GM12878 (cell line): ENCODE data around the gene EXOC8. TPM values are rescaled to one million over a fixed set of nuclear protein-coding genes. Genes with fewer than 3 reads are reported as not detected.
A peak's percentile ranks its signal among the peaks of the same experiment; 100 is the strongest.

Experiments used
- BCL11A ChIP-seq: IDR thresholded peaks from 2 replicates; pipeline ENCODE4 v1.6.1; 2011; ENCODE audit warnings: low read depth, low read length
- CREB1 ChIP-seq: IDR thresholded peaks from 2 replicates; pipeline ENCODE4 v1.6.1; 2012; ENCODE audit warnings: low read depth, mild to moderate bottlenecking, inconsistent platforms
- ESRRA ChIP-seq: IDR thresholded peaks from 2 replicates; pipeline ENCODE4 v1.6.1; 2012; ENCODE audit warnings: mild to moderate bottlenecking, low read length, improper control_type of control experiment
- HDAC2 ChIP-seq: fragments of 200-600 bp; sonication (generic); IDR thresholded peaks from 2 replicates; pipeline ENCODE4 v1.6.1; 2017
- MEF2A ChIP-seq: IDR thresholded peaks from 2 replicates; pipeline ENCODE4 v1.6.1; 2011; ENCODE audit warnings: low read depth, mild to moderate bottlenecking, low read length, moderate library complexity; ENCODE audit not compliant: insufficient read depth
- PAX5 ChIP-seq: IDR thresholded peaks from 2 replicates; pipeline ENCODE4 v1.6.1; 2011; ENCODE audit warnings: low read depth, low read length, borderline replicate concordance
- POLR2AphosphoS5 ChIP-seq: IDR thresholded peaks from 2 replicates; pipeline ENCODE4 v1.6.1; 2011; ENCODE audit warnings: mild to moderate bottlenecking, low read length, inconsistent platforms
- RAD21 ChIP-seq: IDR thresholded peaks from 2 replicates; pipeline ENCODE4 v1.6.1; 2011; ENCODE audit warnings: mild to moderate bottlenecking, low read depth, low read length, moderate library complexity; ENCODE audit not compliant: insufficient read depth
- RCOR1 ChIP-seq: conservative IDR thresholded peaks from 2 replicates; pipeline ENCODE4 v1.6.1; 2012; ENCODE audit warnings: low read depth, low read length, improper control_type of control experiment
- RUNX3 ChIP-seq: IDR thresholded peaks from 2 replicates; pipeline ENCODE4 v1.6.1; 2012; ENCODE audit warnings: low read length, inconsistent platforms
- SIN3A ChIP-seq: IDR thresholded peaks from 2 replicates; pipeline ENCODE4 v1.6.1; 2012; ENCODE audit warnings: low read depth, low read length, improper control_type of control experiment
- TARDBP ChIP-seq: IDR thresholded peaks from 2 replicates; pipeline ENCODE4 v1.6.1; 2016; ENCODE audit warnings: borderline replicate concordance
- ZNF24 ChIP-seq: fragments of 450-650 bp; IDR thresholded peaks from 2 replicates; pipeline ENCODE4 v1.6.1; 2017; ENCODE audit warnings: antibody characterized with exemption, mild to moderate bottlenecking
- polyA plus RNA-seq, 11 experiments: library from polyadenylated mRNA; depleted of rRNA in 4 of 11; unstranded in 6 of 11; stranded (reverse) in 5 of 11; fragments of >200 nt; fragmentation: Nextera tagmentation in 4 of 11; fragmentation: Illumina TruSeq in 1 of 11; extraction: Ambion mirVana in 4 of 11; extraction: Trizol in 1 of 11; gene quantifications; 1 replicate in 1 of 11; 2 replicates in 10 of 11; pipeline versions ENCODE4 v1.2.1 to v1.2.3, GENCODE V29; 2011 to 2016; ENCODE audit warnings: inconsistent platforms in 2 of 11, missing spikeins in 2 of 11, low read depth in 1 of 11
- total RNA-seq, 4 experiments: library from RNA; depleted of rRNA in 3 of 4; stranded (reverse); fragments of >200 nt in 3 of 4; fragmentation: Illumina TruSeq in 1 of 4; extraction: Trizol in 1 of 4; gene quantifications; 2 replicates each; pipeline versions ENCODE4 v1.2.1 to v1.2.3, GENCODE V29; 2013 to 2021
- TF ChIP-seq, protein P1 (sequence below): IDR thresholded peaks from 2 replicates; pipeline ENCODE4 v1.6.1; 2012; ENCODE audit warnings: low read length, inconsistent platforms
- TF ChIP-seq, protein P2 (sequence below): IDR thresholded peaks from 2 replicates; pipeline ENCODE4 v1.6.1; 2011; ENCODE audit warnings: low read depth, mild to moderate bottlenecking, low read length, moderate library complexity, borderline replicate concordance; ENCODE audit errors: extremely low read depth
- TF ChIP-seq, protein P3 (sequence below): fragments of 450-650 bp; IDR thresholded peaks from 2 replicates; pipeline ENCODE4 v1.6.1; 2017; ENCODE audit warnings: mild to moderate bottlenecking
- TF ChIP-seq, protein P4 (sequence below): fragments of 450-650 bp; IDR thresholded peaks from 2 replicates; pipeline ENCODE4 v1.6.1; 2017; ENCODE audit warnings: mild to moderate bottlenecking, low read depth, inconsistent platforms; ENCODE audit not compliant: poor library complexity, severe bottlenecking

The EXOC8 gene
- total and polyA plus RNA-seq, 10 of the 15 experiments (the other 5 are each of a cell fraction or from before 2014, with no cell fraction given): 2.0 to 11.3 (median 6.3) TPM

DNA sequence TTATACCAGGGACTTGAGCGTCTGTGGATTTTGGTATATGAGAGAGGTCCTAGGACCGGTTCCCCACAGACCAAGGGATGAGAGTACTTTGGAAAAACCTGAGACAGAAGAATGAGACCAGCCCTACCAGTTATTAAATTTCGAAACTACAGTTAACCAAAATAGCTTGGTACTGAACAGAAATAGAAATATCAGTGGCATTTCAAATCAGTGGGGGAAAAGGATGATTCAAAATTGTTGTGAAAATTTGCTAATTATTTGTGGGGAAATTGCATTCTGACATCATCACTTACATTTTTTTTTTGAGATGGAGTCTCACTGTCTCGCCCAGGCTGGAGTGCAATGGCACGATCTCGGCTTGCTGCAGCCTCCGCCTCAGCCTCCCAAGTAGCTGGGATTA, 8.2 kb downstream of the EXOC8 start (continued):
- TF ChIP-seq PAX5 (no peak), MEF2A (peak; percentile 88), RUNX3 (peak; percentile 73), TARDBP (no peak), RAD21 (no peak), BCL11A (no peak; the same call in 1 of the 2 replicates), POLR2AphosphoS5 (no peak), SIN3A (no peak), CREB1 (peak; percentile 42; the same call in 1 of the 2 replicates), ESRRA (no peak), RCOR1 (no peak), HDAC2 (no peak), ZNF24 (no peak)
- TF ChIP-seq, protein P1, sequence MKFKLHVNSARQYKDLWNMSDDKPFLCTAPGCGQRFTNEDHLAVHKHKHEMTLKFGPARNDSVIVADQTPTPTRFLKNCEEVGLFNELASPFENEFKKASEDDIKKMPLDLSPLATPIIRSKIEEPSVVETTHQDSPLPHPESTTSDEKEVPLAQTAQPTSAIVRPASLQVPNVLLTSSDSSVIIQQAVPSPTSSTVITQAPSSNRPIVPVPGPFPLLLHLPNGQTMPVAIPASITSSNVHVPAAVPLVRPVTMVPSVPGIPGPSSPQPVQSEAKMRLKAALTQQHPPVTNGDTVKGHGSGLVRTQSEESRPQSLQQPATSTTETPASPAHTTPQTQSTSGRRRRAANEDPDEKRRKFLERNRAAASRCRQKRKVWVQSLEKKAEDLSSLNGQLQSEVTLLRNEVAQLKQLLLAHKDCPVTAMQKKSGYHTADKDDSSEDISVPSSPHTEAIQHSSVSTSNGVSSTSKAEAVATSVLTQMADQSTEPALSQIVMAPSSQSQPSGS: peak; percentile 76
- TF ChIP-seq, protein P2, sequence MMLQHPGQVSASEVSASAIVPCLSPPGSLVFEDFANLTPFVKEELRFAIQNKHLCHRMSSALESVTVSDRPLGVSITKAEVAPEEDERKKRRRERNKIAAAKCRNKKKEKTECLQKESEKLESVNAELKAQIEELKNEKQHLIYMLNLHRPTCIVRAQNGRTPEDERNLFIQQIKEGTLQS: no peak
- TF ChIP-seq, protein P3, sequence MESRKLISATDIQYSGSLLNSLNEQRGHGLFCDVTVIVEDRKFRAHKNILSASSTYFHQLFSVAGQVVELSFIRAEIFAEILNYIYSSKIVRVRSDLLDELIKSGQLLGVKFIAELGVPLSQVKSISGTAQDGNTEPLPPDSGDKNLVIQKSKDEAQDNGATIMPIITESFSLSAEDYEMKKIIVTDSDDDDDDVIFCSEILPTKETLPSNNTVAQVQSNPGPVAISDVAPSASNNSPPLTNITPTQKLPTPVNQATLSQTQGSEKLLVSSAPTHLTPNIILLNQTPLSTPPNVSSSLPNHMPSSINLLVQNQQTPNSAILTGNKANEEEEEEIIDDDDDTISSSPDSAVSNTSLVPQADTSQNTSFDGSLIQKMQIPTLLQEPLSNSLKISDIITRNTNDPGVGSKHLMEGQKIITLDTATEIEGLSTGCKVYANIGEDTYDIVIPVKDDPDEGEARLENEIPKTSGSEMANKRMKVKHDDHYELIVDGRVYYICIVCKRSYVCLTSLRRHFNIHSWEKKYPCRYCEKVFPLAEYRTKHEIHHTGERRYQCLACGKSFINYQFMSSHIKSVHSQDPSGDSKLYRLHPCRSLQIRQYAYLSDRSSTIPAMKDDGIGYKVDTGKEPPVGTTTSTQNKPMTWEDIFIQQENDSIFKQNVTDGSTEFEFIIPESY: no peak
- TF ChIP-seq, protein P4, sequence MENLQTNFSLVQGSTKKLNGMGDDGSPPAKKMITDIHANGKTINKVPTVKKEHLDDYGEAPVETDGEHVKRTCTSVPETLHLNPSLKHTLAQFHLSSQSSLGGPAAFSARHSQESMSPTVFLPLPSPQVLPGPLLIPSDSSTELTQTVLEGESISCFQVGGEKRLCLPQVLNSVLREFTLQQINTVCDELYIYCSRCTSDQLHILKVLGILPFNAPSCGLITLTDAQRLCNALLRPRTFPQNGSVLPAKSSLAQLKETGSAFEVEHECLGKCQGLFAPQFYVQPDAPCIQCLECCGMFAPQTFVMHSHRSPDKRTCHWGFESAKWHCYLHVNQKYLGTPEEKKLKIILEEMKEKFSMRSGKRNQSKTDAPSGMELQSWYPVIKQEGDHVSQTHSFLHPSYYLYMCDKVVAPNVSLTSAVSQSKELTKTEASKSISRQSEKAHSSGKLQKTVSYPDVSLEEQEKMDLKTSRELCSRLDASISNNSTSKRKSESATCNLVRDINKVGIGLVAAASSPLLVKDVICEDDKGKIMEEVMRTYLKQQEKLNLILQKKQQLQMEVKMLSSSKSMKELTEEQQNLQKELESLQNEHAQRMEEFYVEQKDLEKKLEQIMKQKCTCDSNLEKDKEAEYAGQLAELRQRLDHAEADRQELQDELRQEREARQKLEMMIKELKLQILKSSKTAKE: peak; percentile 23
